ENCODE results near the gene ITLN1. TPM values are rescaled to one million over a fixed set of nuclear protein-coding genes. Genes with fewer than 3 reads are reported as not detected.
"Not testable (repeated sequence)": the region's sequence is repeated elsewhere in the genome, so short reads cannot be mapped to it uniquely, and the experiment has no call there.

ITLN1 gene
- total and polyA plus RNA-seq, 4 donors = 0.78 to 72.6 (median 30.2) TPM

GRCh38 chr1:160910170-160910750, 25.3 kb upstream of the ITLN1 start:
- no peak overlapping the region for H3K27ac ChIP-seq (ENCODE audit: low read depth in 1 of 2, low read length in 2 of 2)
- H3K9me3 ChIP-seq (ENCODE audit: control insufficient read depth, low read length) = no peaks in the 10 kb centered on the region
- no peak overlapping the region for H3K4me3 ChIP-seq (ENCODE audit: low read length in 2 of 2)
- 72% methylated on average over 6 of the region's 6 CpGs for WGBS, 2 donors
- no peaks in the 10 kb centered on the region for H3K36me3 ChIP-seq (ENCODE audit: control insufficient read depth in 1 of 2, insufficient read depth in 2 of 2, low read length in 1 of 2)
- ATAC-seq (ENCODE audit: low FRiP score) (no peak), DNase-seq (no peak)
- no peaks in the 10 kb centered on the region for H3K27me3 ChIP-seq (ENCODE audit: control insufficient read depth in 1 of 2, insufficient read depth in 2 of 2, low read length in 1 of 2)
- intact Hi-C loops (cut with DNase I) = no loop called here
- H3K4me1 ChIP-seq (ENCODE audit: control insufficient read depth in 1 of 2, insufficient read depth in 2 of 2, low read length in 2 of 2) = peaks cover 0 to 2% of the 10 kb centered on the region in 2 donors

- no peaks in the 10 kb centered on the region for H3K9me3 ChIP-seq (ENCODE audit: control insufficient read depth, low read length)
- H3K27me3 ChIP-seq (ENCODE audit: control insufficient read depth in 1 of 2, insufficient read depth in 2 of 2, low read length in 1 of 2) = no peaks in the 10 kb centered on the region
- peaks cover 0 to 3% of the 10 kb centered on the region in 2 donors for H3K4me1 ChIP-seq (ENCODE audit: control insufficient read depth in 1 of 2, insufficient read depth in 2 of 2, low read length in 2 of 2)
- no peaks in the 10 kb centered on the region for H3K36me3 ChIP-seq (ENCODE audit: control insufficient read depth in 1 of 2, insufficient read depth in 2 of 2, low read length in 1 of 2)
- intact Hi-C loops (cut with DNase I) = no loop called here
- no peak overlapping the region for H3K4me3 ChIP-seq (ENCODE audit: low read length in 2 of 2)
- DNase-seq (no peak), ATAC-seq (ENCODE audit: low FRiP score) (no peak)
- WGBS, 2 donors = 2 to 5% methylated on average over 7 of the region's 7 CpGs
- no peak overlapping the region for H3K27ac ChIP-seq (ENCODE audit: low read depth in 1 of 2, low read length in 2 of 2)
Measured at GRCh38 chr1:160907976-160908375, 23.0 kb upstream of the ITLN1 start.

DNA sequence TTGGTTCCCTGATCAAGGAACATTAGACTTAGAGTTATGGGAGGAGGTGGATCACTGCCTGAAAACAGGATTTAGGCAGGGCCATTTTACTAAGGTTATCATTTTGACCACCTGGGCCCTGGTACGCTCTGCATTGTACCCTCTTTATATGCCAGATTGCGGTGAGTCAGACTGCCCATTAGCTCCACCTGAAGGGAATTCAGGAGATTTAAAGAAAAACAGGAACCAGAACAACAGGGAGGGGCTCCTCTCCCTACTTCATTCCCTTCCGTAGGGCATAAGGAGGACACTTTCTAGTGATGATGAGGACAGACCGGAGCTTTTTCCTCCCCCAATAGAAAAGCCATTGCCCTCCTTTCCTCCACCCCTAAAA, 20.6 kb upstream of the ITLN1 start:
- peaks cover 0 to 5% of the 10 kb centered on the region in 2 donors for H3K4me1 ChIP-seq (ENCODE audit: control insufficient read depth in 1 of 2, insufficient read depth in 2 of 2, low read length in 2 of 2)
- no peaks in the 10 kb centered on the region for H3K36me3 ChIP-seq (ENCODE audit: control insufficient read depth in 1 of 2, insufficient read depth in 2 of 2, low read length in 1 of 2)
- DNase-seq (no peak), ATAC-seq (ENCODE audit: low FRiP score) (no peak)
- no peak overlapping the region for H3K4me3 ChIP-seq (ENCODE audit: low read length in 2 of 2)
- H3K27me3 ChIP-seq (ENCODE audit: control insufficient read depth in 1 of 2, insufficient read depth in 2 of 2, low read length in 1 of 2) = no peaks in the 10 kb centered on the region
- no peaks in the 10 kb centered on the region for H3K9me3 ChIP-seq (ENCODE audit: control insufficient read depth, low read length)
- intact Hi-C loops (cut with DNase I) = no loop called here
- WGBS, 2 donors = 85 to 87% methylated on average over 4 of the region's 4 CpGs
- H3K27ac ChIP-seq (ENCODE audit: low read depth in 1 of 2, low read length in 2 of 2) = no peak overlapping the region

DNA sequence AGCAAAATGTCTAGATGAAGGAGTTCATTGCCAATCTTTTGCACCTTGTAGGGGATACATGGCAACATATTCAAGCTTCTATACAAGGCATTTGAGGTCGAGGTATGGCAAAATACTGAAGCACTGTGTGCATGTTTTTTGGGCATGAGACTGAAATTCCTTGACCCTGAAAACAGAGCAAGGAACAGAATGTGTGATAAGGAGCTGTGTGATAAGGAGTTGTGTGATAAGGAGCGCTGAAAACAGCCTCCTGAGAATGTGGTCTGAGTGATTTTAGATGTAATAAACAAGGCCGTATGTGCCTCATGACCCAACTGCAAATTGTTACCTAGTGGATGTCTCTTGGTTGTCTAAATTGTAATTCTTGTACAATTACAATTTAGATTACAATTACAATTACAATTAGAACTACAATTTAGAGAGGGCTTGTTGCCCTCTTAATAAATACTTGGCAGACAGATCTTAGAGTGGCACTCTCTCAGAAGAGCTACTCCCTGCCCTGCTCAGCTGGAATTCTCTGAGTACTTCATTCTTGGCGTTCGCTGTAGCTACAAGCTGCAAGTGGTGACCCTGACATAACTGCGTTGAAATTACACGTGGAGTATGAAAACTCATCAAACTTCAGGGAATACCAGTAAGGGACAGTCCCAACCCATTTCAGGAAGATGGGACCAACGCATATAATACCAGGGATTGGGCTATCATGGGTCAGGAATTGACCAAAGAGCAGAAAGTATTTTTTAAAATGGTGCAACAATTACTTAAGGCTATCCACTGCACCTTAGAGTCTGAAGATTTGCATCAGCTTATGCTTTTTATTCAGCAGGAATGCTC, 20.0 kb upstream of the ITLN1 start:
- intact Hi-C loops (cut with DNase I) = no loop called here
- ATAC-seq (ENCODE audit: low FRiP score) = no peak
- Histone ChIP-seq H3K27me3 (ENCODE audit: control insufficient read depth in 1 of 2, insufficient read depth in 2 of 2, low read length in 1 of 2) (no peaks in the 10 kb centered on the region), H3K36me3 (ENCODE audit: control insufficient read depth in 1 of 2, insufficient read depth in 2 of 2, low read length in 1 of 2) (no peaks in the 10 kb centered on the region), H3K27ac (ENCODE audit: low read depth in 1 of 2, low read length in 2 of 2) (no peak overlapping the region), H3K9me3 (ENCODE audit: control insufficient read depth, low read length) (no peaks in the 10 kb centered on the region), H3K4me3 (ENCODE audit: low read length in 2 of 2) (no peak overlapping the region), H3K4me1 (ENCODE audit: control insufficient read depth in 1 of 2, insufficient read depth in 2 of 2, low read length in 2 of 2) (peaks cover 0 to 5% of the 10 kb centered on the region in 2 donors)
- no peak for DNase-seq
- 15 to 20% methylated on average over 8 of the region's 8 CpGs for WGBS, 2 donors

GRCh38 chr1:160902251-160902650, 17.3 kb upstream of the ITLN1 start:
- H3K27me3 ChIP-seq (ENCODE audit: control insufficient read depth in 1 of 2, insufficient read depth in 2 of 2, low read length in 1 of 2); H3K9me3 ChIP-seq (ENCODE audit: control insufficient read depth, low read length); ATAC-seq (ENCODE audit: low FRiP score); H3K4me1 ChIP-seq (ENCODE audit: control insufficient read depth in 1 of 2, insufficient read depth in 2 of 2, low read length in 2 of 2); H3K27ac ChIP-seq (ENCODE audit: low read depth in 1 of 2, low read length in 2 of 2); H3K36me3 ChIP-seq (ENCODE audit: control insufficient read depth in 1 of 2, insufficient read depth in 2 of 2, low read length in 1 of 2); DNase-seq; H3K4me3 ChIP-seq (ENCODE audit: low read length in 2 of 2); intact Hi-C loops (cut with DNase I): not testable (repeated sequence)
- WGBS, 2 donors = 9 to 30% methylated on average over 1 of the region's 1 CpG

- Histone ChIP-seq H3K36me3 (ENCODE audit: control insufficient read depth in 1 of 2, insufficient read depth in 2 of 2, low read length in 1 of 2) (no peaks in the 10 kb centered on the region), H3K27me3 (ENCODE audit: control insufficient read depth in 1 of 2, insufficient read depth in 2 of 2, low read length in 1 of 2) (no peaks in the 10 kb centered on the region), H3K9me3 (ENCODE audit: control insufficient read depth, low read length) (no peaks in the 10 kb centered on the region), H3K4me3 (ENCODE audit: low read length in 2 of 2) (no peak overlapping the region), H3K27ac (ENCODE audit: low read depth in 1 of 2, low read length in 2 of 2) (no peak overlapping the region), H3K4me1 (ENCODE audit: control insufficient read depth in 1 of 2, insufficient read depth in 2 of 2, low read length in 2 of 2) (peaks cover 0 to 3% of the 10 kb centered on the region in 2 donors)
- no peak for ATAC-seq (ENCODE audit: low FRiP score)
- WGBS, 2 donors = 87 to 94% methylated on average over 2 of the region's 2 CpGs
- DNase-seq = no peak
- intact Hi-C loops (cut with DNase I) = no loop called here
Measured at GRCh38 chr1:160901768-160902167, 16.8 kb upstream of the ITLN1 start.

DNA sequence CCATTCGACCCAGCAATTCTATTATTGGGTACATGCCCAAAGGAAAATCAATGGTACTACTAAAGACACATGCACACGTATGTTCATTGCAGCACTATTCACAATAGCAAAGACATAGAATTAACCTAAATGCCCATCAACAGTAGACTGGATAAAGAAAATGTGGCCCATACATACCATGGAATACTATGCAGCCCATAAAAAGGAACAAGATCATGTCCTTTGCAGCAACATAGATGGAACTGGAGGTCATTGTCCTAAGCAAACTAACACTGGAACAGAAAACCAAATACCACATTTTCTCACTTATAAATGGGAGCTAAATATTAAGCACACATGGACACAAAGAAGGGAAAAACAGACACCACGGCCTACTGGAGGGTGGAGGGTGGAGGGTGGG, 15.7 kb upstream of the ITLN1 start:
- H3K9me3 ChIP-seq (ENCODE audit: control insufficient read depth, low read length); H3K27me3 ChIP-seq (ENCODE audit: control insufficient read depth in 1 of 2, insufficient read depth in 2 of 2, low read length in 1 of 2); H3K36me3 ChIP-seq (ENCODE audit: control insufficient read depth in 1 of 2, insufficient read depth in 2 of 2, low read length in 1 of 2); H3K27ac ChIP-seq (ENCODE audit: low read depth in 1 of 2, low read length in 2 of 2); H3K4me3 ChIP-seq (ENCODE audit: low read length in 2 of 2); H3K4me1 ChIP-seq (ENCODE audit: control insufficient read depth in 1 of 2, insufficient read depth in 2 of 2, low read length in 2 of 2); intact Hi-C loops (cut with DNase I); ATAC-seq (ENCODE audit: low FRiP score); DNase-seq: not testable (repeated sequence)
- WGBS, 2 donors = 63 to 73% methylated on average over 3 of the region's 3 CpGs

DNA sequence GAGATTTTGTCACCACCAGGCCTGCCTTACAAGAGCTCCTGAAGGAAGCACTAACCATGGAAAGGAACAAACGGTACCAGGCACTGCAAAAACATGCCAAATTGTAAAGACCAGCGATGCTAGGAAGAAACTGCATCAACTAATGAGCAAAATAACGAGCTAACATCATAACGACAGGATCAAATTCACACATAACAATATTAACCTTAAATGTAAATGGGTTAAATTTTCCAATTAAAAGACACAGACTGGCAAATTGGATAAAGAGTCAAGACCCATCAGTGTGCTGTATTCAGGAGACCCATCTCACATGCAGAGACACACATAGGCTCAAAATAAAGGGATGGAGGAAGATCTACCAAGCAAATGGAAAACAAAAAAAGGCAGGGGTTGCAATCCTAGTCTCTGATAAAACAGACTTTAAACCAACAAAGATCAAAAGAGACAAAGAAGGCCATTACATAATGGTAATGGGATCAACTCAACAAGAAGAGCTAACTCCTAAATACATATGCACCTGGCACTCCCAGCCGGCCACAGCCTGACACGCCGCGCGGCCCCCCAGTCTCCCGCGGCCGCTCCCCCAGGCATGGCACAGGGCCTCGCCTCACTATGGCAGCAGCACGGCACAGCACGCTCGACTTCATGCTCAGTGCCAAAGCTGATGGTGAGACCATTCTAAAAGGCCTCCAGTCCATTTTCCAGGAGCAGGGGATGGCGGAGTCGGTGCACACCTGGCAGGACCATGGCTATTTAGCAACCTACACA, 9.6 kb upstream of the ITLN1 start:
- H3K4me1 ChIP-seq (ENCODE audit: control insufficient read depth in 1 of 2, insufficient read depth in 2 of 2, low read length in 2 of 2); H3K27me3 ChIP-seq (ENCODE audit: control insufficient read depth in 1 of 2, insufficient read depth in 2 of 2, low read length in 1 of 2); H3K36me3 ChIP-seq (ENCODE audit: control insufficient read depth in 1 of 2, insufficient read depth in 2 of 2, low read length in 1 of 2); intact Hi-C loops (cut with DNase I); H3K4me3 ChIP-seq (ENCODE audit: low read length in 2 of 2); H3K27ac ChIP-seq (ENCODE audit: low read depth in 1 of 2, low read length in 2 of 2); DNase-seq; ATAC-seq (ENCODE audit: low FRiP score); H3K9me3 ChIP-seq (ENCODE audit: control insufficient read depth, low read length): not testable (repeated sequence)
- 96% methylated on average over 18 of the region's 18 CpGs for WGBS, 2 donors

All from aorta (tissue), 5 donors.